HG02981 (cell line): ENCODE data around the gene ANG.
"Not testable (repeated sequence)": the region's sequence is repeated elsewhere in the genome, so short reads cannot be mapped to it uniquely, and the experiment has no call there.

Experiments
- ATAC-seq: cut with Tn5 transposase; IDR thresholded peaks from one replicate; pipeline ENCODE4 v1.9.1; 2021; ENCODE audit warnings: mild to moderate bottlenecking, moderate library complexity; ENCODE audit not compliant: unreplicated experiment

Gene ANG

DNA sequence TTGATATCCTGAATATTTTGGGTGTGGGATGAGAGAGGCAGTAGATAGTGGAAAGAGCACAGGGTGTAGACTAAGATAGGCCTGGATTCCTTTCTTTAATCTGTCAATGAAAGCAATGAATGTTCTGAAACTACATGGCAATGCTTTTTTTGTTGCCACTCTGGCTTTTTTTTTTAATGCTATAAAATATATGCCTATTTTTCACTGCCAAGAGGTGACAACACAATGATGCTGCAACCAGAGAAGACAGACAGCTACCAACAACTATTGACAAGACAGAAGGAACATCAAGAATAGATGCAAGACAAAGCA, 9.4 kb downstream of the ANG start:
- no peak for ATAC-seq

DNA sequence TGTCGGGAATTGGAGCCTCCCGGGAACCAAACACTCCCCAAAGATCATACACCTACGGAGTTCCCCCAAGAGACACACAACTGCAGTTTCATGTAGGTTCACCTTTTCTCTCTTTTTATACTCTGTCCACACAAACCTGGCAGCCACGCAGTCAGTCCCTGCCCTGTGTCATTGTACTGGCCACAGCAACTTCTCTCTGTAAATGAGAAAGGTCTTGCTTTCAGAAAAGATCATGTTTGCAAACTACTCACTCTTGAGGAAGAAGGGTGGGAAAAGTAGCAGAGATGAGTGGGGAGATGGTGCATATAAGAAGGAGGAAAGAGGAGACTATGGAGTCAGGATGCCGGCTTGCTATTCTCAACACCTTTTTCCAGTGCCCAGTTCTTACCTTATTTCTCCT, 10.4 kb downstream of the ANG start:
- ATAC-seq, result no peak

DNA sequence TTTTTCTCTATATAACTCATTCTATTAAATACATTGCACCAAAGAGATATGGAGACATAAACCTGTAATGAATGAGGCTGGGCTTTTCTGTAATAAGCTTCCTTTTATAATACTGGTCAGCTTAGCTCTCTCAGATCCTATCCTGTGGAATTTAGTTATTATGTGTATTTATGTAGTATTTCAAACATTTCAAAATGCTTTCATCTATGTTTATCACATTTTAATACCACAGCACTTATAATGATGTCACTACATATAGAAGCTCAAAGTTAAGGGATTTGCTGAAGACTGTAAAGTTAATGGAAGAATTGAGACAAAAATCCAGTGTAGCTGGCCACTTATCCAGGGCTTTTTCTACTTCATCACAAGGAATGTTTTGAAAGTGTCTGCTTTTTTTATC, 11.4 kb downstream of the ANG start:
- no peak for ATAC-seq

DNA sequence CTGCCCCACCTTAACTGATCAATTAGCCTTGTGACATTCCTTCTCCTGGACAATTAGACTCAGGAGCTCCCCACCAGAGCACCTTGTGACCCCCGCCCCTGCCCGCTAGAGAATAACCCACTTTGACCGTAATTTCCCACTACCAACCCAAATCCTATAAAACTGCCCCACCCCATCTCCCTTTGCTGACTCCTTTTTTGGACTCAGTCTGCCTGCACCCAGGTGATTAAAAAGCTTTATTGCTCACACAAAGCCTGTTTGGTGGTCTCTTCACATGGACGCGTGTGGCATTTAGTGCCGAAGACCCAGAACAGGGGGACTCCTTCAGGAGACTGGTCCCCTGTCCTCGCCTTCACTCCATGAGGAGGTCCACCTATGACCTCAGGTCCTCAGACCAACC, 12.4 kb downstream of the ANG start:
- ATAC-seq, result not testable (repeated sequence)

DNA sequence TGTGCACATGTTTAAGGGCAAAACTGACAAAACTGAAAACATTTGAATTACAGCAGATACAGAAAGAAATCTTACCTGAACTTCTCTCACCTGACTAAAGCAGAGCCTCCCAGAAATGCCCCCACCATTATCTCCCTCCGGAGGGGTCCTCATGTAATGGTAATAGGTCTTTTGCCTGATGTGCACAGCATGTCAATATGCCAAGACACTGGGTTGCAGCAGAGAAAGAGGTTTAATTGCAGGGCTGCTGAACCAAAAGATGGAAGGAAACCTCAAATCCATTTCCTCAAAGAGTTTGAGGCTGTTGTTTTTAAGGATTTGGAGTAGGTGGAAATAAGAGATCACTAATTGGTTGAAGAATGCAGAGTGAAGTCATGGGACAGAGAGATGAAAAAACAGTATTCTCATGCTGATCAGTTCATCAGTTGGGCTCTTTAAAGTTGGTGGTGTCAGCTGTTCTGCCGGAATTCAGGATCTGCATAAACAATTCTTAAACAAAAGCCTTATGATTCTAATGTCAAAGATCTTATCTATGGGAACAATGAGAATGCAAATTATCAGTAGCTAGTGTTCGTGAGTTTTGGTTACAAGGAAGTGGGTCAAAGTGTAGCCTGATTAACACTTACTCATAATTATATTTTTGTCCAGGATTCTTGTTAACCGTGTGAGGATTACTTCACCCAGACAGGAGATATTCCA, 18.2 kb downstream of the ANG start:
- ATAC-seq, result no peak

DNA sequence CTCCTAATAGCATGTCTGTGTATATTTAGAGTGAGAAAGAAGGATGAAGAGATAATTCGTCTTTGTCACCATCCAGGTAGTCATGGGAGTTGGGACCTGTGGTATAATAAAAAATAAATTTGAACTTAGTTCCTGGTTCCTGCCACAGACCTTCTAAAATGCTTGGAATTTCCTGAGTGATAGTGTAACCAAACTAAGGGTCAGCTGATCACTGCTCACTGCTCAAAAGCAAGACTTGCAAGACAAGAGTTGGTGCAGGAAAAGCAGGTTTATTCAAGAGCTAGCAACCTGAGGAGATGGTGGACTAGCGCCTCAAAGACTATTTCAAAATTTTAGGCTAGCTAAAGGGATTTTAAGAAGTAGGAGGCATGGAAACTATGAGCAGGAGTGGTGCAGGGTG, 19.1 kb downstream of the ANG start:
- ATAC-seq, result no peak

DNA sequence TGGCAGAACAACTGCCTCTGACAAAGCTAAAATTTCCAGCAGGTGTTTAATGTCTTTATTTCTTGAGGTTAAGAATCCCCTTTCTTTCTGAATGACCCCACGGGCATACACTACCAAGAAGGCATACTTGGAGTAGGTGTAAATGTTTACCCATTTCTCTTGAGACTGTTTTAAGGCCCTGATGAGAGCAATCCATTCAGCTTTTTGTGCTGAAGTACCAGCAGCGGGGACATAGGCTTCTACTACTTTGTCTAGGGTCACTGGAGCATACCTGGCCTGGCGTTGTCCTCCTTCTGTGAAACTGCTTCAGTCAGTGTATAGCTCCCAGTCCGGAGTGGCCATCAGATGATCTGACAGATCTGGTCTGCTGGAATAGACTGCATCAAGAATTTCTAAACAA, 22.7 kb downstream of the ANG start:
- no peak for ATAC-seq

DNA sequence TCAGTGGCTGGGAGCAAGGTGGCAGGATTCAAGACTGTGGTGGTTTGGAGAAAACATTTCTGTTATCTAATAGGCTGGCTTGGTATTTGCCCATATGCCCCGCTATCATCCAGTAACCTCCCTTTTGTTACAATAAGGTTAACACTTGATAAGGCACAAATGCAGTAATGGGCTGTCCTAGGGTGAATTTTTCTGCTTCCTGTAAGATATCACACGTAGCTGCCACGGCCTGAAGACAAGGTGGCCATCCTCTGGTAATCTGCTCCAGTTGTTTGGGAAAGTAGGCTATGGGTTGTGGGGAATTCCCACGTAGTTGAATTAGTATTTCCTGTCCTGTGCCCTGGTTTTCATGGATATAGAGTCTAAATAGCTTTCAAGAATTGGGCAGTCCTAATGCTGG, 23.1 kb downstream of the ANG start:
- no peak for ATAC-seq

DNA sequence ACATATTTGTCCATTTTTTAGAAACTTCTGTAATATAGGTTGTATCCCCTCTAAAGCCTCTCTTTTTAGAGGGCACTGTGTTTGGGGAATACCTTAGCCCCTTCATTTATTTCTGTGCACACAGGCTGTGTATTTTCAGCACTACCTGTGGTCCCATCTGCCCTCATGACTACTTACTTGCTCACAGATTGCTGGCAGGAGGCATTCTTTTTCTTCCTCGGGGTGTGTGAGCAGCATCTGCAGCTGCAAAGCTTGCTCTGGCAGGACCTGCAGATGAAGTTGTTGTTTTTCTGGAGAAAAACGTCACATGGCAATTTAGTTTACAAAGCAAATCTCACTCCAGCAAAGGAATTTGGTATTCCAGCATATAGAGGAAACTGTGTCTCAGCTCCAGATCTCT, 24.3 kb downstream of the ANG start:
- no peak for ATAC-seq

DNA sequence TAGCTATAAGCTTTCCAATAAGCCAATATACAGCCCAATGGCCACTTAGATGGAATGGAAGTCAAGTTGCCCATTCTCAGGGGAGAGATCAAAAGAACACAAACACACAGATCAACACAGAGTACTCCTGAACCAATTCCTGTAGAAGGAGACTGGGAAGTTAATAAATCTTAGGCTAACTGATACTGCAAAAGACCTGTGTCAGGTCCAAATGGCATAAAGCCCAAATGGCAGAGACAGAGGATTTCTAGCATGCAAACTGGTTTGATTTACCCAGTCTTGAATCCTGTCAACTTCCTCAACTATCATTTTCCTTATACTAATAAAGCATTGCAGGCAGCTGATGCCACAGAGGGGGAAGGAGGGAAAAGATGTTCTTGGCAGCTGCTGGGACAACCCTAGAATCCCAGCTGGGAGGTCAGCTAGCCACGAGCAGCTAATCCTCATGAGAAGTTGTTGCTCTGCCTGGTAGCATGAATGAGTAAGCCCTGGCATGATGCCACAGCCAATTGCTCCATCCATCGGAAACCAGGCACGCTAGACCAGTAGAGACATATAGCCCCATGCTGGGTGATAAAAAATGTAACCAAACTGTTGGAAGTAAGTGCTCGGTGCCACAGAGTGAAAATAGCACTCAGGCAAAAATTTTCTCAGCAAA, 26.2 kb downstream of the ANG start:
- no peak for ATAC-seq

DNA sequence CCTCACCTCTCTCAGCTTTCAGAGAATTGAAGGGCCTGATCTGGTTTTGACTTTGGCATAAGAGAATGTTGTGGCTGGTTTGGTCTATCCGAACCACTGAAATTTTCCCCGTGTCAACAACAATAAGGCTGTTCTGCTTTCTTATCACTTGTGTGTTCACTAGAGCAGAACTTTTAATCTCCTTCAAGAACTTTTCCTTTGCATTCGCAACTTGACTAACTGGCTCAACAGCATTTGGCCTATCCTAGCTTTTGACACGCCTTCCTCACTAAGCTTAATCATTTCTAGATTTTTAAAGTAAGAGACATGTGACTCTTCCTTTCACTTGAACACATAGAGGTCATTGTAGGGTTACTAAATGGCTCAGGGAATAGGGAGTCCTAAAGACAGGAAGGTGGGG, 31.2 kb downstream of the ANG start:
- ATAC-seq, result no peak

DNA sequence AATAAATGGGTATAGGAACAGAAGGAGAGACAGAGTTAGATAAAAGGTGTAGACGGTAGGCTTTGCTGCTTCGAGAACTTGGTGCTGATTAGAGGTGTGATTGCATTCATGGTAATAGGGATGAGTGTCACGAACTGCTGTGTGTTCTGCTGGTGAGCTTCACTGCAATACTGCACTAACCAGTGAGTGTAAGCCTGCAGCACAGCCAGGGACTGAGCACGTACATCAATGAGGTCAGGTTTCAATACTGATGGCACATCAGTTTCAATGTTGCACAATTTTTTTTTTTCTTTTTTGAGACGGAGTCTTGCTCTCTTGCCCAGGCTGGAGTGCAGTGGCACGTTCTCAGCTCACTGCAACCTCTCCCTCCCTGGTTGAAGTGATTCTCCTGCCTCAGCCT, 32.2 kb downstream of the ANG start:
- no peak for ATAC-seq

DNA sequence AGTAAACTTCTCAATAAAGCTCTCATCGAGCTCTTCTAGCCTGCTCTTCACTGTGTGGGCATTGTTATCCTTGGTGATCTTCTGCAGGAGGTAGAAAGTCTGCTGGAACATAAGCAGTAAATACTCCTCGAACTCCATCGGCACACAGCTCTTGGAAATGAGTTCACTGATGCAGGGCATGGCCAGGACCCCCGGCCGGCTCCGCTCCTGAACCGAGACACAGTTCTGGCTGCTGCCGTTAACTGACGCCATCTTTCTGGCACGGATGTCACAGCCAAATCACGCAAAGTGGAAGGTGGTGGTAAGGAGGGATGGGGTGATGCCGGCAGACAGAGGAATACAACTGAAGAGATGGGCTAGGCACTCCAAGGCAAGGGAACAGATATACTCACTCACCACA, 33.5 kb downstream of the ANG start:
- no peak for ATAC-seq

DNA sequence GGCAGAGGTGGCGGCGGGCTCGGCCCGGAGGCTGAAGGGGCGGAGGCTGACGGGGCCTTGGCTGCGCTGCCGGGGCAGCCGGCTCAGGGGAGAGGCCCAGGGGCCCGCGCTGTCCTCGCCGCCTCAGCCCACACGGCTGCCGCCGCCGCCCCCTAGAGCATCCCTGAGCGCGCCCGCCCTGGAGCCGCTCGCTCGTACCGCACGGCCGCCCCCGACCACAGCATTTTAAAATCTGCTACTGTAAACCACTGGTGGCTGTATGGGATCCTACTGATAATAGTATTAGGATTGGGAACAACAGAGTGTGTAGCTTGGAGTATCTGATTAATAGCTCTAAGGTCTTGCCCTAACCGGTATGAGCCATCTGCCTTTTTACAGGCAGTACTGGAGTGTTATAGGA, 34.9 kb downstream of the ANG start:
- no peak for ATAC-seq

DNA sequence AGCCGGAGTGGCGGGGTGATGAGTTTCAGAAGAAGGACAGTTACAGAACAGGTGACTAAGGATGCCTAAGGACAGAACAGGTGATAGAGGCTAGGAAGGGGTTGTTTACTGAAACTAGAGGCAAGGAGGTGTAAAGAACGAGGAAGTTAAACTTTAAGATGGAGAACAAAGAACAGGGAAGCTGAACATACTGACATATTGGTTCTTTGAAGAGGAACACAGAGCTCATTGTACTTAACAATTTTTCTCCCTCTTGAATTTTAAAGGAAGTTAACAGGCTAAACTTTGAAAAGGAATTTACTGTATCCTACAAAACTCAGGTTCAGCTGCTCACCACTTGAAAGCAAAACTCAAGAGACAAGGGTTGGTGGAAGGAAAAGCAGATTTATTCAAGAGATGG, 37.6 kb downstream of the ANG start:
- ATAC-seq, result not testable (repeated sequence)

DNA sequence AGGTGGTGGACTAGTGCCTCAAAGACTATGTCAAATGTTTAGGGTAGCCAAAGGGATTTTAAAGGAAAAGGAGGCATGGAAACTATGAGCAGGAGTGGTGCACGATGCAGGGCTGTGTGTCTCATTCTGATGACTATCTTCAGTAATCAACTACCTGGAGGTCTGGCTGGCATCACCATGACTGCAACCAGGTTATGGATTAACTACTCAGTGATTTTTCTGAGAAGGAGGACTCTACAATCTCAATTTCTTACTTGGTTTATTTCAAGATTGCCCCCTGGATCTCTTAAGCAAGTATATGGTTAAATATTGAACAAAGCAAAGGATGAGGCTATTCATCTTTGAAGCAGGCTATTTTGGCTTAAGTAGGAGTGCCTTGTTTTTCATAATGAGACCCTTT, 38.0 kb downstream of the ANG start:
- ATAC-seq, result no peak

DNA sequence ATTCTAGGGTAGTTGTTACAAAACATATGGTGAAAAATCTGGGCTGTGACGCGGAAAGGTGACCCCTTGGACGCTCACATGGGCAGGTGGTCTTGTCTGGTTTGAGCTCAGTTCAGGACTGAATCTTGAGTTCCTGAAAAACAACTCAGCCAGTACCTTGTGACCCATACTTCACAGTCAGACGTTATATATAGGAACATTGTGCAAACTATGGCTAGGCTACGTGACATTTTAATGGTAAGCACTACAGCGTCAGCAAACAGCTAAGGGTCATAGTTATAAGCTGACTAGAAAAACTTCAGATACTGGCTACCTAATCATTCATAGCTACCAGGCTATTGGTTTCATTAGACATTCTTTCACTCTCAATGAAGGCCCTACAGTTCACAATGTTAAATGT, 42.3 kb downstream of the ANG start:
- no peak for ATAC-seq

DNA sequence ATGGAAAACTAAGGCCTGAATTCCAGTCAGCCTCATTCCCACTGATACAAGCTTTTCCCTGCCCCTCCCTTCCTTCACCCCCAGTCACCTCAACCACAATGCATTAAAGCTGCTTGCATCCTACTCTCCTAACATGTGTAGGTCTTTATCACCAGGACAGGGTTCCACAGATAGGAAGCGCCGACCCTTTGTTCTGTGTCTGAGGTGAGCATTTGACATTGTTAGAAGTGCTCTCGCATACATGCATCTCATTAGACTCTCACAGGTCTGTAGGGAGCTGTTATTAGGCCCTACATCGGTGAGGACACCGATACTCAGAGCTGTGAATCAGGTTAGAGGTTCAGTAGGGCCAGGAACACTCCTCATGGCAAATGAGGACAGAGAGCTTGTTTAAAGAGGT, 43.9 kb downstream of the ANG start:
- ATAC-seq, result no peak

DNA sequence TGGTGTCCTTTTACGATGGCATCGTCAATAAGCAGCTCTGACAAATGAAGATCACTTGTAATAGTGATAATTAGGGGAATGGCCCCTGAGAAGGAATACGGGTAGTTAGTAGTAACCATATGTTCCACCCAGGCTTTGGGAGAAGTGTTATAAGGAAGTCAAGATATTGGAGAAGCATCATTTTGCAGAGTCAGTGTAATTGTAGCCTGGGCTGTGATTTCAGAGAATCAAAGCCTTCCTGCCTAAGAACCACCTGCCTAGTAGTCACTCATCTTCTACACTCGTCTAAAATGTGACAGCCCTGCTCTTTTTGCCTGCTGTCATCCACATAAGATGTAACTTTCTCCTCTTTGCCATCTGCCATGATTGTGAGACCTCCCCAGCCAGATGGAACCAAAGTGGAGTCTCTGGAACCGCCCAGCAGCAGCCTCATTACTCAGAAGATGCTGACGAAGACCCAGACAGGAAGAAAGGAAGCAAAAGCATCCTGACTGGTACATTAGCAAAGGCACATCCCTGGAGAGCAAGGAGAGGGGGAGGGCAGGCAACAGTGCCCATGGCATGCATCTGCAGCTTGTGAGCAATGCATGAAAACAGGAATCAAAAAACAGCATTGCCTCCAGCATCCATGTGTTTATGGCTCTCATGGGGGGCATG, 44.5 kb downstream of the ANG start:
- ATAC-seq, result no peak

DNA sequence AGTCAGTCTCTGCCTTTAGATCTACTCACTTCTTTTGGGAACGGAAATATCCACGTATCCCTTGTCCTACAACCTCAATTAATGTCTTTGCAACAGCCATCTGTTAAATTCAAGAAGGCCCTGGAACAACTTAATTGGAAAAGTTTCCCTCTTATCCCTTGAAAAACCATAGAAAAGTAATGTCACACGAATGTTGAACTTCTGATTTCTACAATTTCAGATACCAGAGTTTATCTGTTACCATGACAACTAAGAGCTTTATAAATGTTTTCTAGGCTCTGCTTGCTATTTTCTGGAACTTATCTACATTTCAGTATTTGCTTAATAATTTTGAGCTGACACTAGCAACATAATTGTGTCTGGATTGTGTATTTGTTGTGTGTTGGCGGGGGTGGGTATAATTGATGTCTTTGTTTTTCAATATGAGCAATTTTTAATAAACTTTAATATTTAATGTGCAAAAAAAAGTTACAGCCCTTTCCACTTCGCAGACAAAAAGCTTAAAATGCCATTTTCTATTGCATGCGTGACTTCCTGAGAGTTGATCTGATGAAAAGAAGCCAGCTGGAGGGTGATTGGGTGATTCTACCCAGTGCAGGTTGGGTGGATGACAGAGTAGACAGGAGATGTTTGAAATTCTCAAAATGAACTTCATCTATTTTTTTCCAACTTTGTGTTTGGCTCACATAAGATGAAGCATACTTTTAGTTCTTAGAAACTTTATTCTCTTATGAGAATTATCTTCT, 45.3 kb downstream of the ANG start:
- no peak for ATAC-seq

DNA sequence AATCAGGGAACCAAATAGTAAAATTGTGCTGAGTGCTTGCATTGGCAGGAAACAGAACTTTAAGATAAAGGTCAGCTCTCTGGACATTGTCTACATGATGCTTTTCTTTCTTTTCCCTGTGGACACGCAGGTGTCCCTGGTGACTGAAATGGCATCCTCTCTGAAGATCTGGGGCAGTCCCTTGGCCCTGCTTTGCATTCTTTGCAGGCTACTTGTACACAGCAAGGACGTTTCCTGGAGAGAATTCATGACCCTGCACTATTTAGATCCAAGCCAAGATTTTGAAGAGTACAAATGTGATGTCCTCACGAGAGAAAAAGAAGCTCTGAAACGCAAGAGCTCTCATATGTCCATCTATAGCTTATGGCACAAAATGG, 45.9 kb downstream of the ANG start:
- no peak for ATAC-seq

DNA sequence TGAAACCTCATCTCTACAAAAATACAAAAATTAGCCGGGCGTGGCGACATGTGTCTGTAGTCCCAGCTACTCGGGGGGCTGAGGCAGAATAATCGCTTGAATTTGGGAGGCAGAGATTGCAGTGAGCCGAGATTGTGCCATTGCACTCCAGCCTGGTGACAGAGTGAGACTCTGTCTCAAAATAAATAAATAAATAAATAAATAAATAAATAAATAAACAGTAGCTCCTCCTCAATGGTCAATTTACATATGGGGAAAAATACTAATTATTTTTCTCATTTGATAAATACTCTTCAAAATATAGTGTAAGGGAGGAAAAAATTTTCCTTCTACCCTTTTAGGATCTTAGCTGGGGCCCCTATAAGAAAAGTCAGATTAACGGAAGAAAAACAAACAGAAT, 49.7 kb downstream of the ANG start:
- ATAC-seq, result not testable (repeated sequence)
